Measurements from ENCODE around the gene EPB41L2.

GRCh38 chr6:131112249-131112648 lies 49.2 kb upstream of the EPB41L2 start:
- TF ChIP-seq CTCF (conservative IDR thresholded peaks at IDR 0.05 in 1 of 2, IDR thresholded peaks at IDR 0.05 in 1 of 2; ENCODE audit: low read depth in 1 of 2, low read length in 2 of 2) (no peak), EZH2 (IDR thresholded peaks at IDR 0.05; ENCODE audit: low read length, missing control alignments) (no peak)
